PC-3 (cell line): ENCODE results near the gene ACLY. TPM values are rescaled to one million over a fixed set of nuclear protein-coding genes. Genes with fewer than 3 reads are reported as not detected.

ENCODE experiments used
- ATAC-seq: fragments of 200-7000 bp; cut with Tn5 transposase; 2 replicates; pipeline ENCODE4 v1.9.1; 2020; ENCODE audit warnings: mild to moderate bottlenecking, moderate library complexity
- BruUV-seq: library from RNA; stranded (reverse); fragments of 400-500 nt; replicated peaks from 2 replicates; lab custom pipeline; 2021; lab: Mats Ljungman, UMichigan
- CTCF ChIA-PET: fragments of 300-600 bp; sonication (Branson Sonifier 250); formaldehyde crosslinking; loops from one replicate; lab custom pipeline; 2022; ENCODE audit warnings: antibody characterized with exemption; lab: Charles Lee
- POLR2A ChIA-PET: fragments of 300-600 bp; sonication (Branson Sonifier 250); formaldehyde crosslinking; loops from one replicate; lab custom pipeline; 2022; ENCODE audit warnings: antibody characterized with exemption; ENCODE audit not compliant: unreplicated experiment; lab: Charles Lee
- DNase-seq: peaks from one replicate; pipeline ENCODE4 v3.0.0-alpha.2; 2015
- H2AFZ ChIP-seq: fragments of 300-600 bp; sonication (generic); 2 replicates; pipeline ENCODE4 v1.6.0; 2016; ENCODE audit warnings: antibody characterized with exemption, low read length
- H3F3A ChIP-seq: fragments of 300-600 bp; sonication (generic); one replicate; pipeline ENCODE4 v1.6.0; 2017; ENCODE audit warnings: antibody characterized with exemption, low read length, control low read depth, mild to moderate bottlenecking; ENCODE audit not compliant: unreplicated experiment
- H3K27ac ChIP-seq: fragments of 300-600 bp; sonication (generic); 2 replicates; pipeline ENCODE4 v1.5.1; 2016; ENCODE audit warnings: mild to moderate bottlenecking, low read length
- H3K27me3 ChIP-seq: fragments of 300-600 bp; sonication (generic); 2 replicates; pipeline ENCODE4 v1.6.1; 2016; ENCODE audit warnings: low read length, mixed read lengths
- H3K36me3 ChIP-seq: fragments of 300-600 bp; sonication (generic); 2 replicates; pipeline ENCODE4 v1.6.1; 2016; ENCODE audit warnings: low read depth, mixed run types, low read length, mixed read lengths
- H3K4me1 ChIP-seq: fragments of 300-600 bp; sonication (generic); 2 replicates; pipeline ENCODE4 v1.5.1; 2016; ENCODE audit warnings: low read length; ENCODE audit not compliant: insufficient read depth
- H3K4me2 ChIP-seq: fragments of 300-600 bp; sonication (generic); 2 replicates; pipeline ENCODE4 v1.6.0; 2016; ENCODE audit warnings: low read length
- H3K4me3 ChIP-seq: fragments of 300-600 bp; sonication (generic); 2 replicates; pipeline ENCODE4 v1.5.1; 2016; ENCODE audit warnings: mild to moderate bottlenecking, low read length, mixed read lengths
- H3K79me2 ChIP-seq: fragments of 300-600 bp; sonication (generic); 2 replicates; pipeline ENCODE4 v1.6.1; 2017; ENCODE audit warnings: low read length, mixed read lengths
- H3K9ac ChIP-seq: fragments of 300-600 bp; sonication (generic); 2 replicates; pipeline ENCODE4 v1.6.0; 2016; ENCODE audit warnings: mild to moderate bottlenecking, low read length
- H3K9me2 ChIP-seq: fragments of 300-600 bp; sonication (generic); replicated peaks from 2 replicates; pipeline ENCODE4 v1.6.1; 2016; ENCODE audit warnings: mixed run types, low read length, mixed read lengths
- H3K9me3 ChIP-seq: fragments of 300-600 bp; sonication (generic); 2 replicates; pipeline ENCODE4 v1.6.1; 2016; ENCODE audit warnings: low read length, mixed read lengths
- H4K20me1 ChIP-seq: fragments of 300-600 bp; sonication (generic); 2 replicates; pipeline ENCODE4 v1.6.1; 2016; ENCODE audit warnings: low read length, mixed read lengths
- EZH2 ChIP-seq: fragments of 300-600 bp; sonication (generic); IDR thresholded peaks from one replicate; pipeline ENCODE4 v1.6.1; 2017; ENCODE audit warnings: antibody characterized with exemption, mild to moderate bottlenecking, low read length; ENCODE audit not compliant: unreplicated experiment
- EZH2phosphoT487 ChIP-seq: fragments of 300-600 bp; sonication (generic); IDR thresholded peaks from 2 replicates; pipeline ENCODE4 v1.6.1; 2018; ENCODE audit warnings: mild to moderate bottlenecking, antibody characterized with exemption, low read length, borderline replicate concordance
- intact Hi-C: fragments of 100-400 bp; cut with micrococcal nuclease; formaldehyde crosslinking; loops from 2 replicates; pipeline ENCODE4 v1.9.0; 2023
- total RNA-seq: library from RNA; depleted of rRNA; stranded (reverse); fragments of >200 nt; gene quantifications from 2 replicates; pipeline ENCODE4 v1.2.3, GENCODE V29; 2014
- TF ChIP-seq, protein P1 (sequence below): fragments of 300-600 bp; sonication (generic); conservative IDR thresholded peaks from 2 replicates; pipeline ENCODE4 v1.5.1; 2017; ENCODE audit warnings: antibody characterized with exemption, low read depth, mild to moderate bottlenecking, low read length

Gene ACLY
- total RNA-seq, 1 experiment from 2014 or later, result 114 TPM

DNA sequence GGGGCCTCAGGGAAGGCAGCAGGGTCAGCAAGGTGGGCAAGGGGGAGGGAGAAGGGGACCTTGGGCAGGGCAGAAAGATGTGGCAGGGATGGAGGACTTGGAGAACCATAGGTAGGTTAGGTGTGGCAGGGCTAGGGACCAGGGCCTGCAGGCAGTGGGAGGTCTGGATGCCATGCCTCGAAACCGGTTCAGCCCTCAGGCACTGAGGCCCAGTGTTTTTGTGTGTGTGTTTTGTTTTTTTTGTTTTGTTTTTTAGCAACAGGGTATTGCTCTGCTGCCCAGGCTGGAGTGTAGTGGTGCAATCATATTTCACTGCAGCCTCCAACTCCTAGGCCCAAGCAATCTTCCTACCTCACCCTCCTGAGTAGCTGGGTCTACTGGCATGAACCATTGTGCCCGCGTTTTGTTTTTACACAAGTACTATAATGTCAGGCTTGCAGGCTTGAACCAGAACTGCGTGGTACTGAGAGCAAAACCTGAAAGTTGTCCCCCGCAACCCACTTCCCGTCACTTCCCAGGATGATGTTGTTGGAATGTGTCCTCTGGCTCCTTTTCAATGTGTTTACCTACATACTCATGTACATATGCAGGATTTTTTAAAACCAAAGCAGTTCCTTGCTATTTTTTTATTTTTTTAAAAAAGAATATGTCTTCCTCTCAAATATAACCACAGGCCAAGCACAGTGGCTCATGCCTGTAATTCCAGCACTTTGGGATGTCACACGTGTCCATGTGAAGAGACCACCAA is 24.0 kb upstream of the ACLY start:
- DNase-seq, result no peak
- H3K27ac ChIP-seq, result no peak overlapping the region
- no peaks in the 10 kb centered on the region for H3K27me3 ChIP-seq
- H3K4me1 ChIP-seq, result no peaks in the 10 kb centered on the region
- no peaks in the 10 kb centered on the region for H3K36me3 ChIP-seq
- intact Hi-C loops, result no loop called here
- H3K9me2 ChIP-seq, result no peaks in the 10 kb centered on the region
- no peaks in the 10 kb centered on the region for H3F3A ChIP-seq
- ChIA-PET CTCF (no interaction called here), POLR2A (no interaction called here)
- no peak overlapping the region for H3K9ac ChIP-seq
- H3K79me2 ChIP-seq, result no peaks in the 10 kb centered on the region
- no TSS peak for BruUV-seq
- TF ChIP-seq EZH2, result no peak
- no peak for TF ChIP-seq EZH2phosphoT487
- TF ChIP-seq, protein P1, sequence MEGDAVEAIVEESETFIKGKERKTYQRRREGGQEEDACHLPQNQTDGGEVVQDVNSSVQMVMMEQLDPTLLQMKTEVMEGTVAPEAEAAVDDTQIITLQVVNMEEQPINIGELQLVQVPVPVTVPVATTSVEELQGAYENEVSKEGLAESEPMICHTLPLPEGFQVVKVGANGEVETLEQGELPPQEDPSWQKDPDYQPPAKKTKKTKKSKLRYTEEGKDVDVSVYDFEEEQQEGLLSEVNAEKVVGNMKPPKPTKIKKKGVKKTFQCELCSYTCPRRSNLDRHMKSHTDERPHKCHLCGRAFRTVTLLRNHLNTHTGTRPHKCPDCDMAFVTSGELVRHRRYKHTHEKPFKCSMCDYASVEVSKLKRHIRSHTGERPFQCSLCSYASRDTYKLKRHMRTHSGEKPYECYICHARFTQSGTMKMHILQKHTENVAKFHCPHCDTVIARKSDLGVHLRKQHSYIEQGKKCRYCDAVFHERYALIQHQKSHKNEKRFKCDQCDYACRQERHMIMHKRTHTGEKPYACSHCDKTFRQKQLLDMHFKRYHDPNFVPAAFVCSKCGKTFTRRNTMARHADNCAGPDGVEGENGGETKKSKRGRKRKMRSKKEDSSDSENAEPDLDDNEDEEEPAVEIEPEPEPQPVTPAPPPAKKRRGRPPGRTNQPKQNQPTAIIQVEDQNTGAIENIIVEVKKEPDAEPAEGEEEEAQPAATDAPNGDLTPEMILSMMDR, result no peak
- no peak overlapping the region for H3K4me3 ChIP-seq
- no peaks in the 10 kb centered on the region for H4K20me1 ChIP-seq
- no peaks in the 10 kb centered on the region for H3K9me3 ChIP-seq
- no peak overlapping the region for H2AFZ ChIP-seq
- H3K4me2 ChIP-seq, result no peak overlapping the region
- ATAC-seq, result no peak

DNA sequence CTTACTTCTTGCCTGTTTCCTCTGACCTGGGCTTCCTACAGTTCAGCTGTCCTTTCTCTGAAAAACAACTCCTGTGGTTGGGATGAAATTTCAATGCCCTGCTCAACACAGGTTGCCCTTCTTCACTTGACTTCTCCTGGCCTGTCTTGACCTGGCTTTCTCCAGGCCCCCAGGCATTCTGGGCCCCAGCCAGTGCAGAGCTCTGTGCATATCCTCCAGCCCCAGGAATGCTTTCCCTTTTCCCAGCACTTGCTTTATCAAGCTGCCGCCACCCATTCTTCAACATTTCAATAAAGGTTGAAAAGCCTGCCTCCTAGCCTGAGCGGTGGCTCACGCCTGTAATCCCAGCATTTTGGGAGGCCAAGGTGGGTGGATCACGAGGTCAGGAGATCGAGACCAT is 22.4 kb upstream of the ACLY start:
- Histone ChIP-seq H3K9ac (no peak overlapping the region), H3K9me3 (no peaks in the 10 kb centered on the region), H3K4me1 (no peaks in the 10 kb centered on the region), H3K9me2 (no peaks in the 10 kb centered on the region), H4K20me1 (no peaks in the 10 kb centered on the region), H3K4me3 (no peak overlapping the region), H3K27ac (no peak overlapping the region), H2AFZ (no peak overlapping the region), H3F3A (no peaks in the 10 kb centered on the region), H3K27me3 (no peaks in the 10 kb centered on the region), H3K79me2 (no peaks in the 10 kb centered on the region), H3K4me2 (no peak overlapping the region), H3K36me3 (no peaks in the 10 kb centered on the region)
- POLR2A ChIA-PET, result no interaction called here
- no TSS peak for BruUV-seq
- CTCF ChIA-PET, result no interaction called here
- TF ChIP-seq EZH2phosphoT487 (no peak), EZH2 (no peak)
- TF ChIP-seq, protein P1, result no peak
- ATAC-seq (no peak), DNase-seq (no peak)
- intact Hi-C loops, result no loop called here

DNA sequence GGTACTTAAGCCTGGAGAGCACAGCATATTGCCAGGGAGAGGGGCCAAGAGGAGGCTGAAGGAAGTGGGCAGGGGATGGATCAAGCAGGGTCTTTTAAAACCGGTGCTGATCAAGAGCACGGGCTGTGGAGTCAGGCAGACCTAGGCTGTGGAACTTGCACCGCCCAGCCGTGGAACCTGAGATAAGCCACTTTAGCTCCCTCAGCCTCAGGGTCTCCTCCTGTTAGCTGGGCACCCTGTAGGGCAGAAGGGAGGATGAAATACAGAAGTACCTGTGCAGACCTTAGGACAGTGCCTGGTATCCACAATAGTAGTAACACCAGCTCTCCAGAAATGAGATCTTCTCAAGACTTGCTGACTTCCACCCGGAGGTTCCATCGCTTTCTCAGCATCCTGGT is 20.9 kb upstream of the ACLY start:
- no peaks in the 10 kb centered on the region for H3K36me3 ChIP-seq
- H2AFZ ChIP-seq, result no peak overlapping the region
- DNase-seq, result no peak
- no peaks in the 10 kb centered on the region for H3K27me3 ChIP-seq
- ChIA-PET POLR2A (no interaction called here), CTCF (no interaction called here)
- H3K4me3 ChIP-seq, result no peak overlapping the region
- H3K9me3 ChIP-seq, result no peaks in the 10 kb centered on the region
- H3K4me1 ChIP-seq, result no peaks in the 10 kb centered on the region
- H3K9ac ChIP-seq, result no peak overlapping the region
- no peaks in the 10 kb centered on the region for H3F3A ChIP-seq
- intact Hi-C loops, result no loop called here
- H3K27ac ChIP-seq, result no peak overlapping the region
- no peak overlapping the region for H3K4me2 ChIP-seq
- no TSS peak for BruUV-seq
- no peak for ATAC-seq
- no peaks in the 10 kb centered on the region for H3K79me2 ChIP-seq
- H3K9me2 ChIP-seq, result no peaks in the 10 kb centered on the region
- TF ChIP-seq EZH2phosphoT487, result no peak
- TF ChIP-seq, protein P1, result no peak
- TF ChIP-seq EZH2, result no peak
- no peaks in the 10 kb centered on the region for H4K20me1 ChIP-seq
